ENCODE data around the gene H2BK1.
A peak's percentile ranks its signal among the peaks of the same experiment; 100 is the strongest.

The H2BK1 gene

DNA sequence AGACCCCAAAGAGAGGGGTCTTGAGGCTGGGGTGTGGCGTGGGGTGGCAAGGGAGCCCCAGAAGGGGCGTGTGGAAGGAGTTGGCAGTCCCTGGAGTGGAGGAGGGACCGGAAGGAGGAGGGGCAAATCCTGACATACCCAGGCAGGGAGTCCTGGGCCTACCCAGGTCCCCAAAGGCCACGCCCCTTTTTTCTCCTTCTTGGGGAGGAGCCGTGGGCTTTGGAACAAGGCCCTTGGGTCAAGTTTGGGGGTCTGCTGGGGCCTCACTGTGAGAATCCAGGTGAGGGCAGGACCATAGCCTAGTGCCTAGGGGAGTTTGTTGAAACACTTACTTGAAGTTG, 39.4 kb upstream of the H2BK1 start:
- Mint-ChIP-seq H3K27ac (ENCODE audit: low read depth) (no peak overlapping the region), H3K36me3 (ENCODE audit: insufficient read depth) (peaks cover 8% of the 10 kb centered on the region), H3K4me1 (peaks cover 43% of the 10 kb centered on the region), H3K27me3 (peaks cover 83% of the 10 kb centered on the region), H3K4me3 (peak overlapping the region; percentile 56), H3K9me3 (no peaks in the 10 kb centered on the region)
- no peak for ATAC-seq (replicated peaks; ENCODE audit: extremely low read depth, poor library complexity, severe bottlenecking)
- DNase-seq (ENCODE audit: low spot score in 2 of 2), result no peak

DNA sequence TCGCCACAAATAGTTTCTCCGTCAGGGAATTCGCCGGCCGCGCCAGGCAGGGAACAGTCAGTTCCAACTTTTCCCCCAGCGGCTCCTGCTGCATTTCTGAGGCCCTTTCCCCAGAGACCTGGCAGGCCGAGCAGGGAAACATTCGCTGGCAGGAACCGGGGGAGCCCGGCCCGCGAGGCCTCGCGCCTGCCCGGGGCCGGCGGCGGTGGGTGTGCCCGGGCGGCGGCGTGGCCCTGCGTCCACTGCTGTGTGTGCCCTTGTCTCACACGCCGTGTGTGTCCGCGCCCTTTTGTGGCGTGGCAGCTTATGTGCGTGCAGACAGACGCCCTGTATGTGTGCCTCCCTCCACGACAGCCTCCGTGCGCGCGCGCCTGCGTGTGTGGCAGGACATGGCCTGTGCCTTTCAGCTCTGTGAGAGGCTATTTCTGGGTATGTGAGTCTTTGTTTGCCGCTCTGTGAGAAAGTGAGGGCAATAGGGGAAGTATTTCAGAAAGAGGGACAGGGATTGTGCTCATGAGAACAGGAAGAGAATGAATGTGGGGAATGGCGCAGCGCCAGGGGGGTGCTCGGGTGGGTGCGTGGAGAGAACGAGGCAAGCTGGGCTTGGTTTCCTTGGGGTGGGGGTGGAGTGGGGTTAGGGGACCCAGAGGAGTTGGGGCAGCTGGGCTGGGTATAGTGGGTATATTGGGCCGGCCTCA, 38.9 kb upstream of the H2BK1 start:
- no peak overlapping the region for H3K27ac Mint-ChIP-seq (ENCODE audit: low read depth)
- DNase-seq (ENCODE audit: low spot score in 2 of 2) (no peak), ATAC-seq (replicated peaks; ENCODE audit: extremely low read depth, poor library complexity, severe bottlenecking) (no peak)
- H3K36me3 Mint-ChIP-seq (ENCODE audit: insufficient read depth), result peaks cover 9% of the 10 kb centered on the region
- peaks cover 78% of the 10 kb centered on the region for H3K27me3 Mint-ChIP-seq
- peak overlapping the region; percentile 82 for H3K4me3 Mint-ChIP-seq
- H3K4me1 Mint-ChIP-seq, result peaks cover 48% of the 10 kb centered on the region
- H3K9me3 Mint-ChIP-seq, result no peaks in the 10 kb centered on the region

GRCh38 chr7:151248346-151249033, 38.2 kb upstream of the H2BK1 start, which contains the start of gene SMARCD3:
Gene SMARCD3 (minus strand): TSS chr7:151248694. CDS start chr7:151248562, 132 bp downstream.
- H3K27ac Mint-ChIP-seq (ENCODE audit: low read depth), result no peak within 1 kb of the TSS
- no peak for ATAC-seq (replicated peaks; ENCODE audit: extremely low read depth, poor library complexity, severe bottlenecking)

GRCh38 chr7:151247611-151248345, 37.5 kb upstream of the H2BK1 start:
- Mint-ChIP-seq H3K36me3 (ENCODE audit: insufficient read depth) (peaks cover 13% of the 10 kb centered on the region), H3K4me3 (peak overlapping the region; percentile 82)

More at GRCh38 chr7:151248346-151249033, 38.2 kb upstream of the H2BK1 start, which contains the start of gene SMARCD3:
- DNase-seq (ENCODE audit: low spot score in 2 of 2), result no peak
- Mint-ChIP-seq H3K4me1 (peaks cover 55% of the 10 kb centered on the region), H3K36me3 (ENCODE audit: insufficient read depth) (peaks cover 13% of the 10 kb centered on the region), H3K4me3 (peak within 1 kb of the TSS; percentile 82), H3K9me3 (no peaks in the 10 kb centered on the region), H3K27me3 (peaks cover 72% of the 10 kb centered on the region)

DNA sequence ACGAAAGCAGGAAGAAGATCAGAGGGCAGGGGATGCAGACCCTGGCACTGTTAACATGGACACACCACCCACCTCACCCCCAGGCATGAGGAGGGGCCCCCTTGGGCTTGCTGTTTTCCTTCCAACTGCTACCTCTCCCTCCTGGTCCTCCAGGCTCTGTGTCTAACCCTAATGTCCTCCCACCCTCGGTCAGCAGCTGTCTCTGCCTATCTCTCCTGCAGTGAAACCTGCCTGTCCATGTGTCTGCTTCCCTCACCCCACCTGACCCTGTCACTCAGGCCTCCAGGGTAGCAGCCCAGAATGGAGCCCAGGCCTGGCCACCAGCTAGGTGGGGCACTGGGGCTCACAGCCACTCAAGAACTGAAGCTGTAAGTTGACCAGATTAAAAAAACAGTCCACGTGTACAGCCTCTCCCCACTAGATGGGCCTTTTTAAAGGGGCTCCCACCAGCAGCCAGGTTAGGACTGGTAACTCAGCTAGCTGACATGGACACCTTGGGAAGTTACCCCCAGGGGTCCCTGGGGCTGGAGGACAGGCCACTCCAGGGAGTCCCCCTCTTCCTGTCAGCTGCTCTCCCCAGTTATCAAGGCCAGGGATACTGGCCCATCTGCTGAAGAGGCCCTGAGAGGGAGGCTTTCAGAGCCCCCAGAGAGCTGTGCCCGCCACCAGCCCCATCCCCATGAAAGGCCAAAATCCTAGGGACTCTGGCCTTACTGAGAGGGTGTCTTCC, 36.7 kb upstream of the H2BK1 start:
- Mint-ChIP-seq H3K27me3 (peaks cover 59% of the 10 kb centered on the region), H3K4me1 (peaks cover 53% of the 10 kb centered on the region), H3K36me3 (ENCODE audit: insufficient read depth) (peaks cover 11% of the 10 kb centered on the region), H3K27ac (ENCODE audit: low read depth) (no peak overlapping the region), H3K4me3 (peak overlapping the region; percentile 82), H3K9me3 (no peaks in the 10 kb centered on the region)
- ATAC-seq (replicated peaks; ENCODE audit: extremely low read depth, poor library complexity, severe bottlenecking), result no peak
- no peak for DNase-seq (ENCODE audit: low spot score in 2 of 2)

More at GRCh38 chr7:151247611-151248345, 37.5 kb upstream of the H2BK1 start:
- Mint-ChIP-seq H3K4me1 (peaks cover 61% of the 10 kb centered on the region), H3K27me3 (peaks cover 67% of the 10 kb centered on the region), H3K27ac (ENCODE audit: low read depth) (no peak overlapping the region), H3K9me3 (no peaks in the 10 kb centered on the region)
- no peak for ATAC-seq (replicated peaks; ENCODE audit: extremely low read depth, poor library complexity, severe bottlenecking)
- no peak for DNase-seq (ENCODE audit: low spot score in 2 of 2)

GRCh38 chr7:151246102-151246850, 36.0 kb upstream of the H2BK1 start:
- ATAC-seq (replicated peaks; ENCODE audit: extremely low read depth, poor library complexity, severe bottlenecking) (no peak), DNase-seq (ENCODE audit: low spot score in 2 of 2) (no peak)
- Mint-ChIP-seq H3K4me3 (peak overlapping the region; percentile 82), H3K27ac (ENCODE audit: low read depth) (no peak overlapping the region), H3K9me3 (no peaks in the 10 kb centered on the region), H3K27me3 (peaks cover 56% of the 10 kb centered on the region), H3K36me3 (ENCODE audit: insufficient read depth) (peaks cover 12% of the 10 kb centered on the region), H3K4me1 (peaks cover 51% of the 10 kb centered on the region)

DNA sequence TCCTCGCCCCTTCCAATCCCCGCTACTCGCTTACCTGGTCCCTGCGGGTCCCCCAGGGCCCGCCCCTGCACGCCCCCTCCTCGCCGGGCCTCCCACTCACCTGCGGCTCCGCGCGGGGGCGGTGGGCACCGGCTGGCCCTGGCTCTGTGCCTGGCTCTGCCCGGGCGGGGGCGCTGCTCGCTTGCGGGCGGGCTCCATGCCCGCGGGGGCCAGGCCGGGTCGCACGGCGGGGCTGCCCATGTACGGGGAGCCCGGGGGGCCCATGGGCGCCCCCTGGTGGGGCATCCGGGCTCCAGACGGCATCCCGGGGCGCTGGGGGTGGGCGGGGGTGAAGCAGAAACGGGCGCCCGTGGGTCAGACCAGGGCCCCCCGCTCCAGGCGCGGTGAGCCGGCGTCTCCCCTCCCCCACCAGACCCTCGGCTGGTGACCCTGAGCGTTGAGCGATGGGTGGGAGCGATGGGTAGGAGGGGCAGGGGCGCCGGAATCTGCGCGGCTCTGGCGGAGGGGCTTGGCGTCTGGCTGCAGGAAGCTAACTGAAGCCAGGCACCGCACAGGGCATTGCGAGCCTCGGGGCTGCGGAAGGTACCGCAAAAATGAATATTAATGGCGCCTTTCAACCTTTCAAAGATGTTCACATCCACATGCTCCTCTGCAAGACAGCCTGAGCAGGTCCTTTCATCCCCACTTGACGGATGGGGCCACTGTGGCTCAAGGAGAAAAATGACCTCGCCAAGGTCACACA, 35.2 kb upstream of the H2BK1 start:
- DNase-seq (ENCODE audit: low spot score in 2 of 2) (peak; percentile 40 to 54), ATAC-seq (replicated peaks; ENCODE audit: extremely low read depth, poor library complexity, severe bottlenecking) (peak; percentile 64)
- Mint-ChIP-seq H3K4me3 (peak overlapping the region; percentile 82), H3K4me1 (peaks cover 46% of the 10 kb centered on the region), H3K27ac (ENCODE audit: low read depth) (no peak overlapping the region), H3K36me3 (ENCODE audit: insufficient read depth) (peaks cover 11% of the 10 kb centered on the region), H3K9me3 (no peaks in the 10 kb centered on the region), H3K27me3 (peaks cover 48% of the 10 kb centered on the region)

- H3K27ac Mint-ChIP-seq (ENCODE audit: low read depth), result no peak overlapping the region
- peak overlapping the region; percentile 70 for H3K4me3 Mint-ChIP-seq
- no peak for DNase-seq (ENCODE audit: low spot score in 2 of 2)
- H3K36me3 Mint-ChIP-seq (ENCODE audit: insufficient read depth), result peaks cover 10% of the 10 kb centered on the region
- ATAC-seq (replicated peaks; ENCODE audit: extremely low read depth, poor library complexity, severe bottlenecking), result no peak
- H3K27me3 Mint-ChIP-seq, result peaks cover 42% of the 10 kb centered on the region
- no peaks in the 10 kb centered on the region for H3K9me3 Mint-ChIP-seq
- peaks cover 46% of the 10 kb centered on the region for H3K4me1 Mint-ChIP-seq
Measured at GRCh38 chr7:151244841-151245346, 34.6 kb upstream of the H2BK1 start.

GRCh38 chr7:151244196-151244840, 34.0 kb upstream of the H2BK1 start:
- peaks cover 44% of the 10 kb centered on the region for H3K4me1 Mint-ChIP-seq
- H3K4me3 Mint-ChIP-seq, result peak overlapping the region; percentile 70
- no peaks in the 10 kb centered on the region for H3K9me3 Mint-ChIP-seq
- peaks cover 36% of the 10 kb centered on the region for H3K27me3 Mint-ChIP-seq
- no peak overlapping the region for H3K27ac Mint-ChIP-seq (ENCODE audit: low read depth)
- peaks cover 15% of the 10 kb centered on the region for H3K36me3 Mint-ChIP-seq (ENCODE audit: insufficient read depth)
- ATAC-seq (replicated peaks; ENCODE audit: extremely low read depth, poor library complexity, severe bottlenecking), result no peak
- DNase-seq (ENCODE audit: low spot score in 2 of 2), result no peak

DNA sequence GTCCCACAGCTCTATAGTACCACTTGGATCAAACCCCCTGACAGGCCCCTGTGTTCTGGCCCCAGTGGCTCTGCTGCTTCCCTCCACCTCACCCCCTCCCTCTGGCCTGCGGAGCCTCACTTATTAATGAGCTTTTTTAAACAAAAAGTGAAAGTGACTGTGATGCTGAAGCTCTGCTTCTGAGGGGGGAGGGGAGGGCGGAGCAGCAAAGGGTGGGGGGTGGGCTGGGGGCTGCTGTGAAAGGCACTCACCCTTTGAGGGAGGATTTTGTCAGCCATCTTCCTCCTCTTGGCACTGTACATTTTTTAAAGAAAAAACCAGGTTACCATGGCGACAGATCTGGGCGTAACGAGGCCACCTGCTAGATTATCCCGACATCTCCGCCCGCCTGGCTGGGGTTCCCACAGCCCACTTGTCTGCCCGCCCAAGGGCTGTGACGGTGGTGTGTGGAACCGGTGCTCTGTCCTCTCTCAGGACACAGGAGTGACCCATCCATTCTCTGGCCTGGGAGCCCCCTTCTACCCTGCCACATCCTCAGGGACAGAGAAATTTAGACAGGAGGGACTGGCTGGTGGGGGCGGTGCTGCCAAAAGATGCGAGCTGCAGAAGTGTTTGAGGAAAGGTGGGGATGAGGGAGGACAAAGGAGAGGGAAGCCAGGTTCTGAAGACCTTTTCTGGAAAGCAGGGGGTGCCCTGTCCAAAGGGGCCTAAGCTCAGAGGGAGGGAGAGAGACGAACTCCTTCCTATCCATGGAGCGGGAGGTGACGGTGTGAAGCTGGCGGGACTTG, 33.3 kb upstream of the H2BK1 start:
- Mint-ChIP-seq H3K27me3 (peaks cover 29% of the 10 kb centered on the region), H3K4me3 (peak overlapping the region; percentile 70), H3K27ac (ENCODE audit: low read depth) (peak overlapping the region; percentile 65), H3K4me1 (peaks cover 40% of the 10 kb centered on the region), H3K36me3 (ENCODE audit: insufficient read depth) (peaks cover 16% of the 10 kb centered on the region), H3K9me3 (no peaks in the 10 kb centered on the region)
- DNase-seq (ENCODE audit: low spot score in 2 of 2), result no peak
- ATAC-seq (replicated peaks; ENCODE audit: extremely low read depth, poor library complexity, severe bottlenecking), result peak; percentile 53
